HG03060 (cell line): ENCODE results near the gene ARRDC1.
"Not testable (repeated sequence)": the region's sequence is repeated elsewhere in the genome, so short reads cannot be mapped to it uniquely, and the experiment has no call there.

Source experiments
- ATAC-seq: cut with Tn5 transposase; IDR thresholded peaks from one replicate; pipeline ENCODE4 v1.9.1; 2021; ENCODE audit warnings: low read depth, moderate number of reproducible peaks; ENCODE audit not compliant: unreplicated experiment

ARRDC1 gene, protein sequence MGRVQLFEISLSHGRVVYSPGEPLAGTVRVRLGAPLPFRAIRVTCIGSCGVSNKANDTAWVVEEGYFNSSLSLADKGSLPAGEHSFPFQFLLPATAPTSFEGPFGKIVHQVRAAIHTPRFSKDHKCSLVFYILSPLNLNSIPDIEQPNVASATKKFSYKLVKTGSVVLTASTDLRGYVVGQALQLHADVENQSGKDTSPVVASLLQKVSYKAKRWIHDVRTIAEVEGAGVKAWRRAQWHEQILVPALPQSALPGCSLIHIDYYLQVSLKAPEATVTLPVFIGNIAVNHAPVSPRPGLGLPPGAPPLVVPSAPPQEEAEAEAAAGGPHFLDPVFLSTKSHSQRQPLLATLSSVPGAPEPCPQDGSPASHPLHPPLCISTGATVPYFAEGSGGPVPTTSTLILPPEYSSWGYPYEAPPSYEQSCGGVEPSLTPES

DNA sequence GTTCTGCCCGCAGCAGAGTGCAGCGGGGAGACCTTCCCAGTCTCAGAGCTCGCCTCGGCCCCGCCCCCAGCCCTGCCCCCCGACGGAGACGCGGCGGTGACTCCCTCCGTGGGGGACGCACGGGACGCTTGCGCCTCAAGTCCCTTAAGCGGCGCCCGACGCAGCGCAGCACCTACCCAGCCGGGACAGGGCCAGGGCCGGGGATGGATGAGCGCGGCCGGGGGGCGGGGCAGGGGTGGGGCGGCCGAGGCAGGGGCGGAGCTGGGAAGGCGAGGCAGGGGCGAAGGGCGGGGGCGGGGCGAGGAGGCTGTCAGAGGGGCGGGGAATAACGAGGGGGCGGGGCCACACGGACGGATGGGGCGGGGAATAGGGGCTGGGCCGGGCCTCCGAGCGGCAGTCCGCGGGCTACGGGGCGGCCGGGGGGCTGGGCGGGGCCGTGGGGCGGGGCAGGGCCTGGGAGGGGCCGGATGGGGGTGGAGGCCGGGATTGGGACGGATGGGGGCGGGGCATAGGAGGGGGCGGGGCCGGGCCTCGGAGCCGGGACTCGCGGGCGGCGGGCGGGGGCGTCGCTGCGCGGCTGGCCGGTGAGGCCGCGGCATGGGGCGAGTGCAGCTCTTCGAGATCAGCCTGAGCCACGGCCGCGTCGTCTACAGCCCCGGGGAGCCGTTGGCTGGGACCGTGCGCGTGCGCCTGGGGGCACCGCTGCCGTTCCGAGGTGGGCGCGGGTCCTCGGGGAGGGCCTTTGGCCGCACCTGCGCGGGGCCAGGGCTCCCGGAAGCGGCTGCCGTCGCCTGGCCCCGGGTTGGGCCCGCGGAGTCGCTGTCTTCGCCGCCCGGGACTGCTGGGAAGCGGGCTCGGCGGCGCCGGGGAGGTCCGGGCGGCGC is at the start of gene ARRDC1:
ARRDC1 (plus strand) TSS at position 566 of the 884 bp plus-strand sequence; CDS start at position 598, 32 bp downstream.
- ATAC-seq: peak; percentile 56

DNA sequence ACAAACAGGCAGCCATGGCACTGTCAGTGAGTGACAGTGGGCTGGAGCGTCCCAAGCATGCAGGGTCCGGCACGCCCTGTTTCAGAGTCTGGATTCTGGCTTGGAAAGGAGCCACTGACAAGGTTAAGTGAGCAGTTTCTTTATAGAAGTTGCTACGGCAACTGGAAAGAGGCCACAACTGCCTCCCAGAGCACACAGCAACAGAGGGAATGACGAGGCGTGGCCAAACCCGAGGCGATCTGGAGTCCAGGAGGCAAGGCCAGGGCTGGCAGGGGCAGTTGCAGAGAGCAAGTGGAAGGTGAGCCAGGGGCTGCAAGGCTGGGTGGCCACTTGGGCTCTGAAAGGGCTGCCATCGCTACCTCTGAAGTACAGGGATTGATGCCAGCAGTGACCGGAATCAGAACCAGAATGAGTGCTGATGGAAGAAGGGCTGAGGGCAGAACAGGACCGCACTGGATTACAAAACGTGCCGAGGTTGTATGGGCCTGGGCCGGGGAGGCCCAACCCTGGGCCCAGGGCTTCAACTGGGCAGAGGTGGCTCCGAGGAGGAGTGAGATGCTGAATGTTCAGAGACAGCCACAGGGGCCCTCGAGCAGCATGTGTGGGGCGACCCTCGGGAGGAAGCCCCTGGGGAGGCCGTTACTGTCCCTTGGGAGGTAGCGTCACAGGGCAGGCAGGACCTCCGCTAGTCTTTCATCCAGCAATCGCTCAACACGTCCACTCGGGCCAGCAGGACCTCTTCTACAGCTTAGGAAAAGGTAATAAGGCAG is 49.2 kb upstream of the ARRDC1 start:
- no peak for ATAC-seq

DNA sequence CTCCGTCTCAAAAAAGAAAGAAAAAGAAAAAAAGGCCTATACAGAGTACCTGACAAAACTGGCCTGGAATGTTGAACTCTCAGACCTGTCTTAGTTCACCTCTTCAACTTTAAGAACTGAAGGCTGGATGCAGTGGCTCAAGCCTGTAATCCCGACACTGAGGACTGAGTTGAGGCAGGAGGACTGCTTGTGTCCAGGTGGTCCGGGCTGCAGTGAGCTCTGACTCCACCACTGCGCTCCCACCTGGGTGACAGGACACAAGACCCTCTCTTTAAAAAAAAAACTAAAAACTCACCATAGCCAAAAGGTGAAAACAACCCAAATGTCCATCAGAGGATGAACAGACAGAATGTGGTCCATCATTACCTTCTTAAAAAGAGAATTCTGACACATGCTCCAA is 47.4 kb upstream of the ARRDC1 start:
- no peak for ATAC-seq

DNA sequence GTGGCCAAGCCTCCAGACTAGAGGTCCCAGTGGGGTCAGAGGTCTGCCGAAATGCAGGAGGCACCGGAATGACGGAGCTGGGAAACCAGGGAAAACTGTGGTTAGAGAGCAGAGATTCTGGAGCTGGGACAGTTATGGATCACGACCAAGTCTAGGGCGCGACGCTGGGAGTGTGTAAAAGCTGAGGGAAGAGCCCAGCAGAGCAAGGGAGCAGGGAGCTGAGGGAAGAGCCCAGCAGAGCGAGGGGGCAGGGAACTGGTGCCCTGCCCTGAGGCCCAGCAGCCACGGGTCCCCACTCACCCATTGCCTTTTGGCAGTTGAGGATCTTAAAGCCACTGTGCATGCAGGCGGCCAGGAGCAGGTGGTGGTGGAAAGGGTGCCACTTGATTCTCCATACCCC is 41.4 kb upstream of the ARRDC1 start:
- no peak for ATAC-seq

DNA sequence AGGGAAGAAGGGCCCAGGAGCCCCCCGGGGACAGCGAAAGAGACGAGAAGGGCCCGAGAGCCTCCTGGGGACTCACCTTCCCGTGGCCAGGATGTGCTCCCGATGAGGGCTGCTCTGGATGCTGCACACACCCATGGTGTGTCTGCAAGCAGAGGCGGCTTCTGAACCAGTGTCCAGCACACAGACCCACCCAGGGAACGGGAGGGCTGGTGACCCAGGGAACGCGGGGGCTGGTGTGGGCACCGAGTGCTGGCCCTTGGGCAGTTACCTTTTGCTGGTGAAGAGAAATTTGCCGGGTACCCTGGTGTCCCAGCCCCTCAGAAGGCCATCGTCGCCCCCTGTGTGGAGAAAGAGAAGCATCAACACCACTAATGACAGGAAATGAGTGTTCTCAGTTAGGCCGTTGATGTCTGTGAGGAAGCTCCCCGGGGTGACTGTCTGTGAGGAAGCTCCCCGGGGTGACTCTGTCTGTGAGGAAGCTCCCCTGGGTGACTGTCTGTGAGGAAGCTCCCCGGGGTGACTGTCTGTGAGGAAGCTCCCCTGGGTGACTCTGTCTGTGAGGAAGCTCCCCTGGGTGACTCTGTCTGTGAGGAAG is 40.6 kb upstream of the ARRDC1 start:
- no peak for ATAC-seq

DNA sequence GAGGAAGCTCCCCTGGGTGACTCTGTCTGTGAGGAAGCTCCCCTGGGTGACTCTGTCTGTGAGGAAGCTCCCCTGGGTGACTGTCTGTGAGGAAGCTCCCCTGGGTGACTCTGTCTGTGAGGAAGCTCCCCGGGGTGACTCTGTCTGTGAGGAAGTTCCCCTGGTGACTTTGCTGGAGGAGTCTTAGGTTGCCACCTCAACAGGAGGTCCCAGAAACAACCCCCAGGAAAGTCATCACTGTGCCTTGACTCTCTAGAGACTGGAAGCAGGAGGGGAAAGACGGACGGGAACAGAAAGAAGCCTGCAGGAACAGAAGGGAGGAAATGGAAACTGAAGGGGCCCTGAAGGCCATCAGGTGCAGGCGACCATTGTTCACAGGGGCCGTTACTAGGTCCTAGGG is 37.0 kb upstream of the ARRDC1 start:
- ATAC-seq: not testable (repeated sequence)

DNA sequence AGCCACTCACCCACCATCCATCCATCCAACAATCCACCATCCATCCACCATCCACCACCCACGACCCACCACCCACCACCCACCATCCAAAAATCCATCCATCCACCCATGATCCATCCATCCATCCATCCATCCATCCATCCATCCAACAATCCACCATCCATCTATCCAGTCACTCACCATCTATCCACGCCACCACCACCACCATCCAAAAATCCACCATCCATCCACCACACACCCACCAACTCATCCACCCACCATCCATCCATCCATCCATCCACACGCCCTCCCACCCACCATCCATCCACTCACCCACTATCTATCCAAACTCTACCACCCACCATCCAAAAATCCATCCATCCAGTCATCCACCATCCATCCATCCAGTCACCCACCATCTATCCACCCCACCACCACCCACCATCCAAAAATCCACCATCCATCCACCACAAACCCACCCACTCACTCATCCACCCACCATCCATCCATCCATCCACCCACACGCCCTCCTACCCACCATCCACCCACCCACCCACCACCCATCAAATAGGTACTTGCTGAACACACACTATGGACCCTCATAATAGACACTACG is 35.8 kb upstream of the ARRDC1 start:
- no peak for ATAC-seq

DNA sequence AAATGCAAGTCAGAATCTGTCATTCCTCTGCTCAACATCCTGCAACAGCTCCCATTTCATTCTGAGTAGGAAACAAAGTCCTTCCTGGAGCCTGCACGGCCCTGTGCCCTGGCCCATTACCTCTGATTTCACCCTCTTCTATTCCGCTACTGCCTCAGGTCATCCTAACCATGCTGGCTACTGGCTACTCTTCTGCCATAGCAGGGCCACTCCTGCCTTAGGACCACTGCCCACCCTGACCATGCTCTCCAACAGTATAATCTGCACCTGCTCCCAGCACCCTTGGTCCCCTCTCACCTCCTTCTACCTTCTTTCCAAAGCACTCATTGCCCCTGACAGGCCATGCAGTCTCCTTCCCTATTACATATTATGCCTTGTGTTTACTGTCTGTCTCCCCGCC is 34.9 kb upstream of the ARRDC1 start:
- no peak for ATAC-seq

DNA sequence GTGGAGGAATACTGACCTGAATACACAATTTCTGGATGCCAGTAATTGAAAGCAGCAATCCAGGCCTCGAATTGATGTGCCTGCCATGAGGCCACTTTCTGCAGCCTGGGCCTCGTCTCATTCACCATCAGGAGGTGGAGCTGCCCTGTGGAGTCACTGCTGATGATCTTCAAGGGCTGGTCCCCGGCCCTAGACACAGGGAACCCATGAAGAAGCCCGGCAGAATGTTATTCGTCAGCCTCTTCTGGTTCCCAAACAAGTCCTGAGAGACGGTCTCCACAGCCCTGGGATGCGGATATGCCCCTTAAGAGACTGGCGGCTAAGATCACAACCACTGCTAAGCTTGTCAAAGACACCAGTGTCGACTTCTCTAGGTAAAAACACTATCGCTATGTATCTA is 31.3 kb upstream of the ARRDC1 start:
- ATAC-seq: no peak

DNA sequence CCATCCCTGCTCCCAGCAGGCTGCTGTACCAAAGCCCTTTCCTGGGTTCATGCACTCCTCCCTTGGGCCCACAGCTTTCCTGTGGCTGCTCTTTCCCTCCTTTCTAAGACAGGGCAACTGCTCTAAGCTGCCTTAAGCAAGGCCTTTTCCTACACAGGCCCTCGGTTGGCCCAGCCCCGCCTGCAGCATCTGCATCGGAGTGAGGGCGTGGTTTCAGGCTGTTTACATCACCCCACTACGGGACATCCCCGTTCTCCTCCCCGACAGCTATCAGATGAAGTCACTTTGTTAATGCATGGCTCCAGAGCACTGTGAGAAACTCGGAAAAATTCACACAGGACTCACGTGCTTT is 30.1 kb upstream of the ARRDC1 start:
- ATAC-seq: no peak

DNA sequence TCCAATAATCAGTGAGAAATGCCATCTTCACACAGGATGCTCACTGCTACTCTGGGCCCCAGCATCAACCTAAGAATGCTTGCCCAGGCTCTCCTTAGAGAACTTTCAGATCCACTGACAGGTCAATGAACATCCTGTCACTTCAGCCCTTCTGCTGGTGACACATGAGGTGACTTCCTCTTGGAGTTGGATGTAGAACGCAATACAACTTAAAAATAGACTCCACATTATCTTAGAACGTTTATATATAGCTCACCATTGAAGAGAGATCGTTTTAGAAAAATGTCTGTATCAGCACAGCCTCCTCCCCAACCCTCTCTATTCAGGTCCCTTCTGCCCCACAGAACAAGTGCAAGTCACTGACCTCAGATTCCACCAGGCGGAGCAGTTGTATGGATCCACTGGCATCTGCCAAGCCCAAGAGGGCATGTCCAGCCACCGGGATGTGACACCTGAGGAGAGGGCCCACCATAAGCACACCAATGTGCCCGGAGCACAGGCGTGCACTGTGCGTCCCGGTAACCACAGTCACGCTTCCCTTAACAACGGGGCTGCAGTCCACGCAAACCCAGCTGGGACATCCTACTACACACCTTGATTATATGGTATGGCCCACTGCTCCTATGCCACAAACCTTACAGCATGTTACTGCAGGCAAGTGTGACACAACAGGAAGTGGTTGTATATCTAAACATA is 29.6 kb upstream of the ARRDC1 start:
- no peak for ATAC-seq

DNA sequence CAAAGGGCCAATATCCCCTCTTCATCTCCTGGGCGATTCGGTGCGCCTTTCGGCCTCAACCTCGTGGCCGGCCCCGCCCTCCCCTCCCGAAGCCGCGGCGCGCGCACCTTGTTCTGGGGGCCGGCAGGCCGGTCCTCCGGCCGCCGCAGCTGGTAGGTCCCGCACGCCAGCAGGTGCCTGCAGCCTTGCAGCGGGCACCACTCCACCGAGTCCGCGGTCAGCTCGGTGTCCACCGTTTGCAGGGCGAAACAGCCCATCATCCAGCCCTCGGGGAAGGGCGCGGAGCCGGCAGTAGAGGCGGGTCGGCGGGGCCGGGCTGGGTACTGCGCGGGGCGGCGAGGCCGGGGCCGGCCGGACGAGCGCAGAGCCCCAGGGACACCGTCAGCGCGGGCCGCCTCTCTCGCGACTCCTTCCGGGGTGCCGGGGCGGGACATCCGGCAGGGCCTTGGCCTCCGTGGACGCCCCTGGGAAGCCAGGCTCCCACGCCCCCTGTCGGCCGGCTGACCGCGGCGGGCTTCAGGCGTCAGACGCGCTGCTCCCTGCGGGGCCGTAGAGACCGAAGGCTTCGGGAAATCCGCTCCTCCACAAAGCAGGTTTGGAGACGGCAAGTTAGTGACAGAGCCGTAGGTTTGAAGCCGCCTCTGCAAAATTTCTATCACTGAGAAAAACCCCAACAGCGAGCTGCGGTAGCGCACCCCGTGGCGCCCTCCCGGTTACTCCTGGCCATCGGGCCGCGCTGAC is 26.8 kb upstream of the ARRDC1 start, which contains the start of gene DPH7:
DPH7 (minus strand) TSS at position 408 of the 741 bp plus-strand sequence; CDS start at position 260, 148 bp downstream.
- peak; percentile 43 for ATAC-seq

DNA sequence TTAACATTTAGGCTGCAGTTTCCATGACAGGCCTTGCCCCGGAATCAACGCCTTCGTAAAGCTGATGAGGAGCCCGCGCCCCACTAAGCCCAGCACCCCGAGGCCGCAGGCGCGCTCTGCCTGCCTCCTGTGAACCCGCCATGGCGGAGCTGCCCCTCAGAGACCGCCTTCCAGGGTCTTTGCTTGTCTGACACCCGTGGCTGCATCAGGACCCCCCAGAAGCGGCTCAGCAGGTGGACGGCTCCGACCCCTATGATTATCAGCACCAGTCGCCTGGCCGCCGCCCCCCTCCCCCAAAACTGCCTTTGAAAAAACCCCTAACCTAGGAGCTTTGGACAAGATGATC is 26.3 kb upstream of the ARRDC1 start:
- no peak for ATAC-seq

DNA sequence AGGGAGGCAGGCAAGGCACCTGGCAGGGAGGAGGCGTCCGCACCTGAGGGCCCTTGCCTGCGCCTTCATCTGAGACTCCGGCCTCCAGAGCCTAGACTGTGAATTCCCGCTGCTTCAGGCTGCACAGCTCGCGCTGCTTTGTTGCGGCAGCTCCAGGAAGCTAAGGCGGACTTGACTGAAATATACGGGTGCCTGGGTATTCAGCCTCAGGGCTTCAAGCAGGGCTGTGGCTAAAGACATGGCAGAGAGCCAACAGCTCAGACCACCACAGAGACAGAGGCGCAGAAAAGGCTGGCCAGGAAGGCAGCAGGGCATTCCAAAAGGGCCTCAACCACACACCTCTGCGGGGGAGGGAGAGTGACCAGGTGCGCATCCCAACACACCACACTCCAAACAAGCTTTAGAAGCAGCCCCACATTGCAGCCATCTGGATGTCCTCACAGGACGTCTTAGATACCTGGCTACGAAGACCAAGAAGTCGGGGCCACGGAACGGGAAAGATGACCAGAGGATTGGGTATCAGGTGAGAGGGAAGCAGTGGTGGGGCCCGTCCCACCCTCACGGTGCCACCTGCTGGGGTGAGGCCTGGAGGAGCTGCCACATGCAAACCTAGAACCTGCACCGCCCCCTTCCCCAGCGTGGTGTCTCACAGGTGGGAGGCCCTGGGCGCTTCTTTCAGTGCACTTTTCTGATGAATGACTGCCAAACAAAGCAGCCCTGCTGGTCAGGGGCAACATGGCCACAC is 25.1 kb upstream of the ARRDC1 start:
- ATAC-seq: no peak

DNA sequence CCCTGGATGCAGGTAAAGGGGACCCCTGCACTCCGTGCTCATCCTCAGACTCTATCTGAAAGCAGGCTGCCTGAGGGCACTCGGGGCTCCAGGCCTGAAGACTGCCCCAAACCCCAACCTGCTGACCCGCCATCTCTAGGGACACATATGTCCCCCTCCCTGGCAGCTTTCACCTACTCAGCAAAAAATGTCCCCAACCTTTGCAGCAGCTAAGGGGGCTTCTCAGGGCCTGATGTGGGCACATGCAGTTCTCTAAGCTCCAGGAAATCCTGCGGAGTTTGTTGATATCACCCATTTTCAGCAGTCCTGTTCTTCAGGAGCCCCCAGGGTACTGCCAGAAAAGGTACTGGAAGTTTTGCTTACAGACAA is 24.5 kb upstream of the ARRDC1 start:
- no peak for ATAC-seq

DNA sequence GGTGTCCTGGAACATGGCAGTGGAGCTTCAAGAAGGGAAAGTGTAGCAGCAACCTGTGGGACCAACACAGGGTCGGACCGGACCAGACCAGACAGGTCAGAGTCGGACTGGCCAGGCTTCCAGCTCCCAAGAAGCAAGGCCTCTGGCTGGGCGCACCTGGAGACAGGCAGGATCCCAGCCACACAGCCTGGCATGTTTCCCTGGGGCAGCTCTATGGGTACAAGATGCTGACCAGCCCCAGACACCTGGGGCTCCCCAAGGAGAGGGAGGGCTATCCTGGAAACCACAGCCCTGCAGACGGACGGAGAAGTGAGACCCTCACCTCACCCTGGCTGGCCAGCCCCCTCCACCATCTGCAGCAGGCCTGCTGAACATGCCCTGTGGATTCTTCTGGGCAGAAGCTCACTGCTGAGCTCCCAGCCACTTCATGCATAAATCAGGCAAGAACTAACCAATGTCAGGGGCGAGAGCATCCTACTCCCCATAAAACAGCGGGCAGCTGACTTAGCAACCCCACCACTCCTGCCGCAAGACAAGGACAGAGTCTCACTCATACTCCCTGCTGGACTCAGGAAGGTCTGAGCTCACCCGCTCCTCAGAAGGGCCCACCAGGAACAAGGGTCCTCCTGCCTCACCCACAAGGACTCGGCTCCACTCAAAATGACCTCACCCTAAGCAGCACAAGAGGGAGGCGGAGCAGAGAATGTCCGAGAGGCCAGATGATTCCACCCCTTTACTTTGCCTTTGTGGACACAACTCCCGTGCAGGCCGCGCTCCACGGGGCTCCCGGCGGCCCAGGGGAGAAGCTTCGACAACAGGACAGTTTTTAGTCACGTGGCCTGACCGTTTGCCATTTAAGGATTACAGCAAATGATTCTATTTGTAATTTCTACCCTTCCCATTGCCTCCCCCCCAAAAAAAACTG is 23.9 kb upstream of the ARRDC1 start:
- ATAC-seq: no peak

DNA sequence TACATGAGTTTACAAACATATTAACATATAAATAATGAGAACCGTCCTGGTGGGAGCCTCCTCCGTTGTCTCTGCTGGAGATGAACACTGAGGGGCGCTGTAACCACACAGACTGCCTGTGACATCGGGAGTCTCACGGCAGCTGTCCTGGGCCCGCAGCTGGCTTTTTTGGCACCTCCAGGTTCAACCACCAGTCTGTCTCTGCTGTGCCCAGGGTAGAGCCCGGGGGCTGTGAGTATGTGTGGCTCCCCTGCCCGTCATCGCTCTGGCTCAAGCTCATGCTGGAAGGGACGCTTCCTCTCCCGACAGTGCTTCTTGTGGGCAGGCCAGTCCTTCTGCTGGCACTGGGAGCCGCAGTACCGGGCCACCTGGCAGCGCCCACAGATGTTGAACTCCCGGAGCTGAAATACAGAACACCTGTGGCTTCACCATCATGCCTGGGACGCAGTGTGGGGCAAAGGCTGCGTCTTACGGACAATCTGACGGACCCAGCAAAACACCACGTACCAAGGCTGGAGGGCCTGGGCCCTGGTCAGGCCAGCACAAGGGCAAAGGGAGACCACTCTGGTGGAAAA is 23.1 kb upstream of the ARRDC1 start:
- ATAC-seq: no peak
